Activated naive CD8-positive, alpha-beta T cell treated with anti-CD3 and anti-CD28 coated beads for 36 hours (primary cell): ENCODE measurements around the gene NBPF14. TPM values are rescaled to one million over a fixed set of nuclear protein-coding genes. Genes with fewer than 3 reads are reported as not detected.
"Not testable (repeated sequence)": the region's sequence is repeated elsewhere in the genome, so short reads cannot be mapped to it uniquely, and the experiment has no call there.

Source experiments
- DNase-seq: peaks from one replicate; pipeline ENCODE4 v3.0.0; 2021
- H3K27ac Mint-ChIP-seq: one replicate; pipeline ENCODE4 v1.8.0; 2022; ENCODE audit warnings: mild to moderate bottlenecking, moderate library complexity, mixed read lengths
- H3K27me3 Mint-ChIP-seq: one replicate; pipeline ENCODE4 v1.8.0; 2022; ENCODE audit warnings: mild to moderate bottlenecking, mixed read lengths
- H3K36me3 Mint-ChIP-seq: one replicate; pipeline ENCODE4 v1.8.0; 2021; ENCODE audit warnings: mild to moderate bottlenecking, mixed read lengths
- H3K4me1 Mint-ChIP-seq: one replicate; pipeline ENCODE4 v1.8.0; 2021; ENCODE audit warnings: mixed read lengths
- H3K4me3 Mint-ChIP-seq: one replicate; pipeline ENCODE4 v1.8.0; 2022; ENCODE audit warnings: mild to moderate bottlenecking, moderate library complexity, mixed read lengths
- H3K9me3 Mint-ChIP-seq: one replicate; pipeline ENCODE4 v1.8.0; 2022; ENCODE audit warnings: mixed read lengths
- total RNA-seq, 2 experiments: library from RNA; stranded (reverse); gene quantifications; one replicate each; pipeline ENCODE4 v1.2.3, GENCODE V29; 2021

Gene NBPF14
- total RNA-seq, 2 experiments from 2014 or later, result 8.8 to 9.4 TPM

- not testable (repeated sequence) for H3K27ac Mint-ChIP-seq, H3K9me3 Mint-ChIP-seq, H3K27me3 Mint-ChIP-seq, H3K36me3 Mint-ChIP-seq, DNase-seq
- Mint-ChIP-seq H3K4me3 (peak overlapping the region; percentile 14), H3K4me1 (peaks cover 14% of the 10 kb centered on the region)
These were observed 83.1 kb downstream of the NBPF14 start for GRCh38 chr1:148512571-148513184.

GRCh38 chr1:148493933-148494332 is 101.9 kb downstream of the NBPF14 start:
- H3K4me3 Mint-ChIP-seq, H3K27me3 Mint-ChIP-seq, H3K9me3 Mint-ChIP-seq, H3K36me3 Mint-ChIP-seq, DNase-seq, H3K27ac Mint-ChIP-seq, H3K4me1 Mint-ChIP-seq: not testable (repeated sequence)

GRCh38 chr1:148483029-148483428 is 112.8 kb downstream of the NBPF14 start, which contains the start of gene PPIAL4G:
Gene PPIAL4G (minus strand): TSS chr1:148483302. CDS start chr1:148483252, 50 bp downstream.
- H3K9me3 Mint-ChIP-seq, H3K27ac Mint-ChIP-seq, H3K4me1 Mint-ChIP-seq, DNase-seq, H3K36me3 Mint-ChIP-seq, H3K4me3 Mint-ChIP-seq, H3K27me3 Mint-ChIP-seq: not testable (repeated sequence)

Other genes with a start within 250 kb of the NBPF14 start
- gene PPIAL4G, start 112.7 kb downstream of the NBPF14 start, total RNA-seq, result not detected
- gene NUDT4B, start 152.8 kb upstream of the NBPF14 start, total RNA-seq, result 1 to 10 TPM in 1 of 2 experiments, under 1 TPM in 1; 0.56 to 1.4 TPM
- 10 to 100 TPM; 18.6 to 19.8 TPM for gene PDE4DIP, start 248.4 kb upstream of the NBPF14 start, total RNA-seq